A549 treated with AZD2906 at 1 μM for 4 hours (cell line): ENCODE results near the gene ZNF587B. TPM values are rescaled to one million over a fixed set of nuclear protein-coding genes. Genes with fewer than 3 reads are reported as not detected.

Experiments used
- total RNA-seq: library from RNA; stranded (reverse); fragments of 200-300 nt; extraction: Qiagen RNA extraction; gene quantifications from 5 replicates; pipeline ENCODE4 v1.2.3, GENCODE V29; 2022

The ZNF587B gene
- total RNA-seq = 6.2 to 9.4 TPM (median 6.7 TPM) in 5 replicates

DNA sequence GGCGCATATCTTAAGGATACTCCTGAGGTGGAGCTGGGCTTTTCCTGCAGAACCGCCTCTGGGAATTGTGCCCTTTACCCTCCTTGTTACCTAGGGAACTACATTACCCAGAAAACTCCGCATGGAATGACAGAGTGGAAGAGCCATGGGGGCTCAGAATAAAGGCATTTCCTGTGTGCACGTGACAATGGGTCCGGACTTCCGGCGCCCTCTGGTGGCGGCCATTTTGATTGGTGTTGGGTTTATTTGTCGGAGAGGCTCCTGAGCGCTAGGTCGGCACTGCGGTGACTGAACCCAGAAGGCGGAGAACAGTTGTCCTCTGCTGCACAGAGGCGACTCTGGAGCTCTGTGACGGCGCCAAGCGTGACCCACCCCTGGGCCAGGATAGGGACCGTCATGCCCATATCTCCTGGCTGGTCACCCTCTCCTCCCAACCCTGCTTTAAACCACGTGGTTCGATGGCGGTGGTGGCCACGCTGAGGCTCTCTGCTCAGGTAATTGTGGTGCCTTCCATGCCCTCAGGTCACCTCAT lies at the start of gene ZNF587B:
TSS of gene ZNF587B (plus strand) at position 229 of the 532 bp plus-strand sequence. CDS start at position 459, 230 bp downstream.

DNA sequence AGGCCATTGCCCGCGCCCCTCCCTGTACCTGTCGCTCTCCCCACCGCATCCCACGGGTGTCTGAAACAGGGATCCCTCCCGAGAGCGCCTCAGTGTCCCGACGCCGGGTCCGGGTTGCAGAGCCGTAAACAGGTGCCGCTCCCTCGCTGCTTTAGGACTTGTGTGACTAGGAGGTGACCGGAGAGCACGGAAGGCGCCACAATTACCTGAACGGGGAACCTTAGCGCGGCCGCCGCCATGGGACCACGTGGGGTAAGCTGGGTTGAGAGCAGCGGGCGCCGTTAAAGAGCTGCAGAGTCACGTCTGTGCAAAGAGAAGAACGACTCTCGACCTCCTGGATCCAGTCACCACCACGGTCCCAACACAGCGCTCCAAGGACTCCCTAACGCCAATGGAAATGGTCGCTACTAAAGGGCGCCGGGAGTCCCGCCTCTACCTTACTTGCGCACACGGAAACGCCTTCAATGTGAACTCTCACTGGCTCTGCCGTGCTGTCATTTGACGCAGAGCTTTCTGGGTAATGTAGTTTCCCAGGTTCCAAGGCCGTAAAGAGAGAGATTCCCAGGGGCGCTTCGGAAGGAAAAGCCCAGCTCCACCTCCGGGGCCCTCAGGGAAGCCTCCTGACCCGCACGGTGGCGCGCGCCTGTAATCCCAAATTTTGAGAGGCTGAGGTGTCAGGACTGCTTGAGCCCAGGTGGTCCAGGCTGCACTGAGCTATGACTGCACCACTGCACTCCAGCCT lies 15.4 kb upstream of the ZNF587B start, which contains the start of gene ZNF552:
TSS of gene ZNF552 (minus strand) at position 409 of the 742 bp plus-strand sequence. CDS start at position 239, 170 bp downstream.

DNA sequence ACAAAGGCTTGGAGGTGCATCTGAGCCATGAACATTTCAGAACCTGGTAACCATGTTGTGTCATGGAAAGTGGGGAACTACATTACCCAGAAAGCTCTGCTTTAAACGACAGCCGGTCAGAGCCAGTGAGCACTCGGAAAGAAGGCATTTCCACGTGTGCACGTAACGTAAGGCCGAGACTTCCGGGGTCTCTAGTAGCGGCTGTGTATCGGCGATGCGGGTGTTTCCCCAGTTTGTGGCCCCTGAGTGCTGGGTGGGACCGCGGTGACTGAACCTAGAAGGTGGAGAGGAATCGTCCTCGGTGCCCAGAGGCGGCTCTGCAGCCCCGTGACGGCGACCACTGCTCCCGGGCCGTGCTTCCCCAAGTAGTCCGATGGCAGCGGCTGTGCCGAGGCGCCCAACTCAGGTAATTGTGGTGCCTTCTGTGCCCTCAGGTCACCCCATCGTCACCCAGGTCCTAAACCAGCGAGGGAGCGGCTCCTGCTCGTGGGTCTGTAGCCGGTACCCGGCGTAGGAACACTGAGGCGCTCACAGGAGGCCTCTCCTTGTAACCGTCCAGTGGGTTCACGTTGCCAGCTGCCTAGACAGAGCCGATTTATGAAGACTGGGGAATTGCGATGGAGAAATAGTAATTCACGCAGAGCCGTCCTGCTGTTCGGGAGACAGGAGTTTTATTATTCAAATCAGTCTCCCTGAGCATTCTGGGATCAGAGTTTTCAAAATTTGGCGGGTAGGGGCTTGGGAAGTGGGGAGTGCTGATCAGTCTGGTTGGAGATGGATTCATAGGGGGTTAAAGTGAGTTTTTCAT lies 19.8 kb downstream of the ZNF587B start, which contains the start of gene ZNF587:
TSS of gene ZNF587 (plus strand) at position 194 of the 808 bp plus-strand sequence. CDS start at position 374, 180 bp downstream.

DNA sequence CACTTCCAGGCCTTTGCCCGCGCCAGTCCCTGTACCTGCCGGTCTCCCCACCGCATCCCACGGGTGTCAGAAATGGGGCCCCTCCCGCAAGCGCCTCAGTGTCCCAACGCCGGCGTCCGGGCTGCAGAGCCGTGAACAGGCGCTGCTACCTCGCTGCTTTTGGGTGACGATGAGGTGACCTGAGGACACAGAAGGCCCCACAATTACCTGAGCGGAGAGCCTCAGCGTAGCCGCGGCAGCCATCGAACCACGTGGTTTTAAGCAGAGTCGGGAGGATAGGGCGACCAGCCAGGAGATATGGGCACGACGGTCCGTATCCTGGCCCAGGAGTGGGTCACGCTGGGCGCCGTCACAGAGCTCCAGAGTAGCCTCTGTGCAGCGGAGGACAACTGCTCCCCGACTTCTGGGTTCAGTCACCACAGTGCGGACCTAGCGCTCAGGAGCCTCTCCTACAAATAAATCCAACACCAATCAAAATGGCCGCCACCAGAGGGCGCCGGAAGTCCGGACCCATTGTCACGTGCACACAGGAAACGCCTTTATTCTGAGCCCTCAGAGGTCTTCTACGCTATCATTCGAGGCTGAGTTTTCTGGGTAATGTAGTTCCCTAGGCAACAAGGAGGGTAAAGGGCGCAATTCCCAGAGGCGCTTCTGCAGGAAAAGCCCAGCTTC lies 58.6 kb downstream of the ZNF587B start, which contains the start of gene ZNF814:
TSS of gene ZNF814 (minus strand) at position 478 of the 672 bp plus-strand sequence. CDS start at position 243, 235 bp downstream.

Other genes with a start within 250 kb of the ZNF587B start
- gene ZIK1, start 246.2 kb upstream of the ZNF587B start, total RNA-seq = 0.07 TPM in 1 of 5 replicates, not detected in the others
- gene ZNF530, start 230.4 kb upstream of the ZNF587B start, total RNA-seq = 4.8 to 6.2 TPM (median 5.4 TPM) in 5 replicates
- gene ZNF134, start 216.1 kb upstream of the ZNF587B start, total RNA-seq = 7.3 to 9.0 TPM (median 8.3 TPM) in 5 replicates
- gene ZNF211, start 197.1 kb upstream of the ZNF587B start, total RNA-seq = 5.3 to 6.4 TPM (median 6.2 TPM) in 5 replicates
- gene ZSCAN4, start 161.4 kb upstream of the ZNF587B start, total RNA-seq = not detected in 5 replicates
- gene ZNF551, start 148.3 kb upstream of the ZNF587B start, total RNA-seq = 4.7 to 5.6 TPM (median 5.2 TPM) in 5 replicates
- gene ZNF154, start 121.1 kb upstream of the ZNF587B start, total RNA-seq = not detected in 5 replicates
- 0.84 to 1.1 TPM (median 1.0 TPM) in 5 replicates for gene ZNF671, start 102.7 kb upstream of the ZNF587B start, total RNA-seq
- 4.8 to 5.8 TPM (median 5.4 TPM) in 5 replicates for gene ZNF776, start 83.5 kb upstream of the ZNF587B start, total RNA-seq
- 6.0 to 6.9 TPM (median 6.5 TPM) in 5 replicates for gene ZNF586, start 60.6 kb upstream of the ZNF587B start, total RNA-seq
- 4.5 to 6.0 TPM (median 5.1 TPM) in 5 replicates for gene ZNF552, start 15.4 kb upstream of the ZNF587B start, total RNA-seq
- 5.0 to 7.2 TPM (median 5.8 TPM) in 5 replicates for gene ZNF587, start 19.6 kb downstream of the ZNF587B start, total RNA-seq
- gene ZNF814, start 58.7 kb downstream of the ZNF587B start, total RNA-seq = 1.6 to 2.6 TPM (median 2.3 TPM) in 5 replicates
- 3.0 to 5.4 TPM (median 3.7 TPM) in 5 replicates for gene ZNF417, start 86.3 kb downstream of the ZNF587B start, total RNA-seq
- gene ZNF418, start 105.1 kb downstream of the ZNF587B start, total RNA-seq = 0.84 to 1.5 TPM (median 1.2 TPM) in 5 replicates
- gene ZNF256, start 117.4 kb downstream of the ZNF587B start, total RNA-seq = 0.88 to 1.2 TPM (median 1.1 TPM) in 5 replicates
- 0.07 to 0.08 TPM in 2 of 5 replicates, not detected in the others for gene C19orf18, start 144.2 kb downstream of the ZNF587B start, total RNA-seq
- 1.6 to 2.4 TPM (median 2.3 TPM) in 5 replicates for gene ZNF606, start 172.5 kb downstream of the ZNF587B start, total RNA-seq
- not detected in 5 replicates for gene ZSCAN1, start 203.7 kb downstream of the ZNF587B start, total RNA-seq
- not detected in 5 replicates for gene ZNF135, start 229.0 kb downstream of the ZNF587B start, total RNA-seq